Measurements from ENCODE around the gene IL10. TPM values are rescaled to one million over a fixed set of nuclear protein-coding genes. Genes with fewer than 3 reads are reported as not detected.

Gene IL10
- total and polyA plus RNA-seq, 2 donors from 2014 or later = 0.49 to 2.5 TPM

DNA sequence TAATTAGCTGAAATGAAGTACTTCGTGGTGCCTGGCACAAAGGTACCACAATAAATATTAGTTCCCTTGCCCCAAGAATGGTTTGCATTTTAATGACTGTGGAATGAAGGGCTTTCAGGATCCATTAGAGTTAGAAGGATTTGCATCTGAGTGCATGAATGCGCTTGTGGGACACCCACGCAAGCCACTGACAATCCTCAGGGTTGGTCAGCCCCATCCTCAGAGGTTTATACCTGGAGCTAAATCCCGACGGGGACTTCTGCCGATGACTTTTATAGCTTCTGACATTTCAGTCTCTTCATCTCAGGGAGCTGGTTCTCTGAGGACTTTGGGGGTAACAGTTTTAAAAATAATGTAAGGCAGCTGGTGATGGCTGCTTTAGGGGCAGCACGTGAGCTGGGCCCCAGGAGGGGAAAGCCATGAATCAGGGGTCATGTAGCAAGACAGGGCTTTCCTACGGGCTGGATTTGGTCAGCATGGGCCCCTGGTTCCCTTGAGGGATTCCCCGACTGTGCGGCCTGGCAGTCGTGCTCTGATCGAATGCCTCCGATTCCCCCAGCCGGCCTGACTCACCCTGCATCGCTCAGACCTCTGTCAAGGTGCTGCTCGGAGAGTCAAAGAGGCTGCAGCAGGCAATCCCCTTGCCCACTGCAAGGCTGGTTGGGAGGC, 20.8 kb upstream of the IL10 start:
- no peaks in the 10 kb centered on the region for H3K36me3 ChIP-seq (ENCODE audit: control insufficient read depth in 2 of 3, insufficient read depth in 3 of 3, low read length in 3 of 3)
- no peaks in the 10 kb centered on the region for H3K9me3 ChIP-seq (ENCODE audit: control insufficient read depth in 2 of 3, insufficient read depth in 1 of 3, low read length in 3 of 3)
- intact Hi-C loops (cut with DNase I) = no loop called here
- H3K9ac ChIP-seq (ENCODE audit: low read length in 3 of 3) = no peak overlapping the region
- no peaks in the 10 kb centered on the region for H3K27me3 ChIP-seq (ENCODE audit: control insufficient read depth, insufficient read depth, low read length)
- no peaks in the 10 kb centered on the region for H3K4me1 ChIP-seq (ENCODE audit: control insufficient read depth in 2 of 3, insufficient read depth in 2 of 3, low read depth in 1 of 3, low read length in 3 of 3)
- H3K4me3 ChIP-seq (ENCODE audit: low read length in 3 of 3) = no peak overlapping the region
- TF ChIP-seq, protein P1, sequence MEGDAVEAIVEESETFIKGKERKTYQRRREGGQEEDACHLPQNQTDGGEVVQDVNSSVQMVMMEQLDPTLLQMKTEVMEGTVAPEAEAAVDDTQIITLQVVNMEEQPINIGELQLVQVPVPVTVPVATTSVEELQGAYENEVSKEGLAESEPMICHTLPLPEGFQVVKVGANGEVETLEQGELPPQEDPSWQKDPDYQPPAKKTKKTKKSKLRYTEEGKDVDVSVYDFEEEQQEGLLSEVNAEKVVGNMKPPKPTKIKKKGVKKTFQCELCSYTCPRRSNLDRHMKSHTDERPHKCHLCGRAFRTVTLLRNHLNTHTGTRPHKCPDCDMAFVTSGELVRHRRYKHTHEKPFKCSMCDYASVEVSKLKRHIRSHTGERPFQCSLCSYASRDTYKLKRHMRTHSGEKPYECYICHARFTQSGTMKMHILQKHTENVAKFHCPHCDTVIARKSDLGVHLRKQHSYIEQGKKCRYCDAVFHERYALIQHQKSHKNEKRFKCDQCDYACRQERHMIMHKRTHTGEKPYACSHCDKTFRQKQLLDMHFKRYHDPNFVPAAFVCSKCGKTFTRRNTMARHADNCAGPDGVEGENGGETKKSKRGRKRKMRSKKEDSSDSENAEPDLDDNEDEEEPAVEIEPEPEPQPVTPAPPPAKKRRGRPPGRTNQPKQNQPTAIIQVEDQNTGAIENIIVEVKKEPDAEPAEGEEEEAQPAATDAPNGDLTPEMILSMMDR (IDR thresholded peaks at IDR 0.05; ENCODE audit: borderline replicate concordance, extremely low read depth, insufficient read depth) = no peak
- DNase-seq (no peak), FAIRE-seq (no peak)
- H3K27ac ChIP-seq (ENCODE audit: low read depth in 2 of 2, low read length in 2 of 2) = no peak overlapping the region

DNA sequence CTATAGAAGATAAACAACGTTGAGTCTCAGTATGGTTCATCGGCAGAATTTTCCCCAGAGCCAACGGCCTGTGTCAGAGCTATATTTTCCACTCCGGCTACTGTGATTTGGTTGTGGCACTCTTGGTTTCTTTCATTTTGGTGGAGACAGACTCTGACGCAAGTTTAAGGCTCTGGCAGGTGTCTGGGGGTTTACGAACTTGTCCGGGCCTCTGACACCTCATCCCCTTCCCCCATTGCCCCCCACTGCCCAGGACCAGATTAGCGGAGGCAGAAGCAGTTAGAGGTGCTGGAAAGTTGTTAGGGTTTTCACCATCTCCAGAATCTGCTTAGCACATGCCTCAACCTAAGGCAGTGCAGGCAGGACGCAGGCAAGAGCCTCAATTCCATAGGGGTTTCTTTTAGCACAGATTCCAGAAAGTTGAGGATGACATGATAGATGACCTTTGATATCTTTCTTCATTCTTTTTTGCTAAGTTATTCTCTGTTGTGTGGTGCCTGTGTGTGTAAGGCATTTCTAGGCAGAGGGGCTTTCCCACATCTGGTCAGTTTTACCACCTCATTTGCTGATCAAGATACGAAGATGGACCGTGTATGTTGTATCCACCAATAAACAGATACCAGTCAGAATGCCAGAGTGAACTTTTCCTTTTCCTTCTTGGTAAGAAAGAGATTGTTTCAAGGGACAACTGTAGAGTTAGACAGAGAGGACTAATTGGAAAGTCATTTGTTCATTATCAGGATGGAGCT, 18.4 kb upstream of the IL10 start:
- Histone ChIP-seq H3K4me1 (ENCODE audit: control insufficient read depth in 2 of 3, insufficient read depth in 2 of 3, low read depth in 1 of 3, low read length in 3 of 3) (no peaks in the 10 kb centered on the region), H3K4me3 (ENCODE audit: low read length in 3 of 3) (no peak overlapping the region), H3K27ac (ENCODE audit: low read depth in 2 of 2, low read length in 2 of 2) (no peak overlapping the region), H3K36me3 (ENCODE audit: control insufficient read depth in 2 of 3, insufficient read depth in 3 of 3, low read length in 3 of 3) (no peaks in the 10 kb centered on the region), H3K9me3 (ENCODE audit: control insufficient read depth in 2 of 3, insufficient read depth in 1 of 3, low read length in 3 of 3) (no peaks in the 10 kb centered on the region), H3K27me3 (ENCODE audit: control insufficient read depth, insufficient read depth, low read length) (no peaks in the 10 kb centered on the region), H3K9ac (ENCODE audit: low read length in 3 of 3) (no peak overlapping the region)
- intact Hi-C loops (cut with DNase I) = no loop called here
- no peak for FAIRE-seq
- no peak for DNase-seq
- TF ChIP-seq, protein P1 (IDR thresholded peaks at IDR 0.05; ENCODE audit: borderline replicate concordance, extremely low read depth, insufficient read depth) = no peak

DNA sequence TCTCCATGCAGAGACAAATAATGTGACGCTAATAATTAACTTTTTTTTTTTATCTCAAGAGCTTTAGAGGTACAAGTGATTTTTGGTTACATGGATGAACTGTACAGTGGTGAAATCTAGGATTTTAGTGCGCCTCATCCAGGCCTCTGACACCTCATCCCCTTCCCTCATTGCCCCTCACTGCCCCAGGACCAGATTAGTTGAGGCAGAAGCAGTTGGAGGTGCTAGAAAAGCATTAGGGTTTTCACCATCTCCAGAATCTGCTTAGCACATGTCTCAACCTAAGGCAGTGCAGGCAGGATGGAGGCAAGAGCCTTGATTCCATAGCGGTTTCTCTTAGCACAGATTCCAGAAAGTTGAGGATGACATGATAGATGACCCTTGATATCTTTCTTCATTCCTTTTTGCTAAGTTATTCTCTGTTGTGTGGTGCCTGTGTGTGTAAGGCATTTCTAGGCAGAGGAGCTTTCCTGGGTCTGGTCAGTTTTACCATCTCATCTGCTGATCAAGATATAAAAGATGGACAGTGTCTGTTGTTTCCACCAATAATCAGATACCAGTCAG, 16.3 kb upstream of the IL10 start:
- Histone ChIP-seq H3K27ac (ENCODE audit: low read depth in 2 of 2, low read length in 2 of 2) (no peak overlapping the region), H3K4me1 (ENCODE audit: control insufficient read depth in 2 of 3, insufficient read depth in 2 of 3, low read depth in 1 of 3, low read length in 3 of 3) (no peaks in the 10 kb centered on the region), H3K9ac (ENCODE audit: low read length in 3 of 3) (no peak overlapping the region), H3K9me3 (ENCODE audit: control insufficient read depth in 2 of 3, insufficient read depth in 1 of 3, low read length in 3 of 3) (no peaks in the 10 kb centered on the region), H3K4me3 (ENCODE audit: low read length in 3 of 3) (no peak overlapping the region), H3K27me3 (ENCODE audit: control insufficient read depth, insufficient read depth, low read length) (no peaks in the 10 kb centered on the region), H3K36me3 (ENCODE audit: control insufficient read depth in 2 of 3, insufficient read depth in 3 of 3, low read length in 3 of 3) (no peaks in the 10 kb centered on the region)
- intact Hi-C loops (cut with DNase I) = no loop called here
- DNase-seq (no peak), FAIRE-seq (no peak)
- TF ChIP-seq, protein P1 (IDR thresholded peaks at IDR 0.05; ENCODE audit: borderline replicate concordance, extremely low read depth, insufficient read depth) = no peak

Data from kidney (tissue), 14 donors.